Activated CD8-positive, alpha-beta memory T cell treated with anti-CD3 and anti-CD28 coated beads, Interleukin-2, amount 50 U/mL, for 24 hours (primary cell): ENCODE data around the gene DPF3.

Source experiments
- DNase-seq: peaks from one replicate; pipeline ENCODE4 v3.0.0-alpha.2; 2020; ENCODE audit errors: extremely low read depth

DPF3 gene

GRCh38 chr14:72682188-72682587 lies 211.7 kb downstream of the DPF3 start:
- DNase-seq, result no peak

- no peak for DNase-seq
These were observed 212.9 kb downstream of the DPF3 start for GRCh38 chr14:72680853-72681640.

GRCh38 chr14:72679536-72680151 lies 214.3 kb downstream of the DPF3 start:
- no peak for DNase-seq

GRCh38 chr14:72679141-72679535 lies 214.8 kb downstream of the DPF3 start:
- no peak for DNase-seq

- DNase-seq, result no peak
These were observed 215.5 kb downstream of the DPF3 start for GRCh38 chr14:72678356-72678755.

- DNase-seq, result no peak
These were observed 216.2 kb downstream of the DPF3 start for GRCh38 chr14:72677664-72678063.

- DNase-seq, result no peak
These were observed 218.8 kb downstream of the DPF3 start for GRCh38 chr14:72675126-72675525.

- DNase-seq, result no peak
These were observed 220.7 kb downstream of the DPF3 start for GRCh38 chr14:72673179-72673578.

GRCh38 chr14:72666610-72667009 lies 227.3 kb downstream of the DPF3 start:
- no peak for DNase-seq

GRCh38 chr14:72665259-72665658 lies 228.6 kb downstream of the DPF3 start:
- DNase-seq, result no peak

GRCh38 chr14:72664651-72665050 lies 229.2 kb downstream of the DPF3 start:
- no peak for DNase-seq

- DNase-seq, result no peak
These were observed 229.8 kb downstream of the DPF3 start for GRCh38 chr14:72663956-72664650.

- DNase-seq, result no peak
These were observed 230.8 kb downstream of the DPF3 start for GRCh38 chr14:72663076-72663487.

GRCh38 chr14:72662214-72662613 lies 231.7 kb downstream of the DPF3 start:
- DNase-seq, result no peak

- DNase-seq, result no peak
These were observed 236.5 kb downstream of the DPF3 start for GRCh38 chr14:72657214-72657921.

- no peak for DNase-seq
These were observed 240.9 kb downstream of the DPF3 start for GRCh38 chr14:72653026-72653425.

GRCh38 chr14:72652179-72652578 lies 241.7 kb downstream of the DPF3 start:
- no peak for DNase-seq

- DNase-seq, result no peak
These were observed 242.2 kb downstream of the DPF3 start for GRCh38 chr14:72651714-72652113.

GRCh38 chr14:72651081-72651480 lies 242.8 kb downstream of the DPF3 start:
- DNase-seq, result no peak

- DNase-seq, result no peak
These were observed 244.2 kb downstream of the DPF3 start for GRCh38 chr14:72649603-72650227.

- DNase-seq, result no peak
These were observed 246.1 kb downstream of the DPF3 start for GRCh38 chr14:72647782-72648181.
